HG03135 (cell line): Measurements from ENCODE around the gene CCDC12.

Source experiments
- ATAC-seq: cut with Tn5 transposase; IDR thresholded peaks from one replicate; pipeline ENCODE4 v1.9.1; 2021; ENCODE audit warnings: mild to moderate bottlenecking, moderate library complexity; ENCODE audit not compliant: unreplicated experiment

CCDC12 gene

DNA sequence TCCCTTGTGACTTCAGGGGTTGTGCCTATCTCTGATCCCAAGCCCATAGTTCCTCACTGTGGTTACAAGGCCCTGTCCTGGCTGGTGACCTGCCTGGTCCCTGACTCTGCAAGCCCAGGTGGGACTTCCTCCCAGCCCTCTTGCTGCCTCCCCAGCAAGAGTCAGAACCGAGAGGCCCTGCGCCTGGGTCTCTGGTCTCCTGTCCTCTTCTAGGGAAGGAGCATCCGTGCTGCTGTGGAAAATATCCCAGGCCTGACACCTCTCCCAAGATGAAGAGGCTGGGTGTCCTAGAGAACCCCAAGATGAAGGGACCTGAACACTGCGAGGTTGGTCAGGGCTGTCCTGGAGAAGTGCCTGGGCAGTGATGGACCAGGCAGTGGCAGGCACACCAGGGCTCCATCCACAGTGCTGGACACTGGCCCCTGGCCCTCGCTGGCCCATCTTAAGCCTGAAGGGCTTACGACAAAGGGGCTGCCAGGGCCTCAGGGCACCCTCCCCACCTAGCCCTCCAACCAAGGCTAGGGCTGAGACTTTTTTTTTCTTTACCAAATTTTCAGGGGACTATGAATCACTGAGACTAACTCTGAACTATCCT lies 66.3 kb downstream of the CCDC12 start:
- ATAC-seq: no peak

- no peak for ATAC-seq
Observed at GRCh38 chr3:46909535-46910161, 66.9 kb downstream of the CCDC12 start.

- ATAC-seq: no peak
Observed at GRCh38 chr3:46908986-46909534, 67.5 kb downstream of the CCDC12 start.

DNA sequence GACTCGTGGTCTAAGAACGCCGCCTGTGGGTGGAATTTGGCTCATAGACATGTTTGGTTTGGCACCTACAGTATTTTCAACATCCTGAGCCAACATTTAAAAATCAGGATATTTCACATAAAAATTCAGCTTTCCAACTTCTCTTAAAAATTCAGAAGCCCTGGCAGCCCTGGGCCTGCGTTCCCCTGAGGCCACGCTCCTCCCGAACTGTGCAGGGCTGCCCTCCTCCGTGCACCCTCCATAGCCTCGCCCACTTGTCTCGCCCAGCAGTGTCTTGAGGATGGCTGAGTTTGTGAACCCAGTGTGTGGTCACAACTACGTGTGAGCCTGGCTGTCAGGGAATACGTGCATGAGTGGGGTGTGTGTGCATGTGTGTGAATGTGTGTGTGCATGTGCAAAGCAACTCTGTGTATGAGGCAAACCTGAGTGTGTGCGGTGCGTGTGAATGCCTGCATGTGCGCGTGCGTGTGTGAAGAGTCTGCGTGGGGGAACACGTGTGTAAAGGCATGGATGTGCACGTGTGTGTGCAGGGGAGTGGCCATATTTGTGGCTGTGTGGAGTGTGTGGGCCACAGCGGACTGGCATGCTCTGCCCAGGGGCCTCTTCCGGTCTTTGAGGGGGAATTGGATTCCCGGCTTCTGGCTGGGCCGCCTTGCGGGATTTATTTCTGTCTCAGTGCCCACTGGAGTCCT lies 68.1 kb downstream of the CCDC12 start:
- ATAC-seq: no peak

DNA sequence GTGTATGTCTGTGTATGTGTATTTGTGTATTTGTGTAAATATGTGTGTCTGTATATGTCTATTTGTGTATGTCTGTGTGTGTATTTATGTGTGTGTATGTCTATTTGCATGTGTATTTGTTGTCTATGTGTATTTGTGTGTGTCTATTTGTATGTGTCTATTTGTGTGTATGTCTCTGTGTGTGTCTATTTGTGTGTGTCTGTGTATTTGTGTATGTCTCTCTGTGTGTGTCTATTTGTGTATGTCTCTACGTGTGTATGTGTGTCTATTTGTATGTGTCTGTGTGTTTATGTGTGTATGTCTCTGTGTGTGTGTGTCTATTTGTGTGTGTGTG lies 68.6 kb downstream of the CCDC12 start:
- no peak for ATAC-seq

GRCh38 chr3:46907271-46907670 lies 69.3 kb downstream of the CCDC12 start:
- ATAC-seq: no peak

DNA sequence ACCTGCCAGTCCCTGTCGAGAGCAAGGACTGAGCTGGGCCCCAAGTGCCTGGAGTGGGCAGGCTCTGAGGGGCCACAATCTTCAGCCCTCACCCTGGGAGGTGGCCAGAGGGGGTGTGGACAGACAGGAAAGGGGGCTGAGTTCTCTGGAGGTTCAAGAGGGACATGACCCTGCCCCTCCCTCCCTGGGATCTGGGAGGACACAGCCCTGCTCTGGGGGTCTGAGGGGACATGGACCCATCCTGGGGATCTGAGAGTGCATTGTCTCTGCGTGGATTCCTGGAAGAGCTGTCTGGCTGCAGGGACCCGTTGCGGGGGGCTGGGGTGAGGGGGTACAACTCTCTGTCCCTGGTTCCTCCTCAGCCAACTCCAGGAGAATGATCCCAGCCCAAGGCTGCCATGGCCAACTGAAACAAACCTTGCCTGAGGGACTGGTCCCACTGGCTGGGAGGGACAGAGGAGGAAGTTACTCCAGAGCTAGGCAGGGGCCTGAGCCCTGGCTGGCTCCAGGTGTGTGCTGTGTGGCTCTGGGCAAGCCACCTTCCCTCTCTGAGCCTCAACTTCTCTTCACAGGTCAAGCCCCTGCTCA lies 70.0 kb downstream of the CCDC12 start:
- ATAC-seq: no peak

DNA sequence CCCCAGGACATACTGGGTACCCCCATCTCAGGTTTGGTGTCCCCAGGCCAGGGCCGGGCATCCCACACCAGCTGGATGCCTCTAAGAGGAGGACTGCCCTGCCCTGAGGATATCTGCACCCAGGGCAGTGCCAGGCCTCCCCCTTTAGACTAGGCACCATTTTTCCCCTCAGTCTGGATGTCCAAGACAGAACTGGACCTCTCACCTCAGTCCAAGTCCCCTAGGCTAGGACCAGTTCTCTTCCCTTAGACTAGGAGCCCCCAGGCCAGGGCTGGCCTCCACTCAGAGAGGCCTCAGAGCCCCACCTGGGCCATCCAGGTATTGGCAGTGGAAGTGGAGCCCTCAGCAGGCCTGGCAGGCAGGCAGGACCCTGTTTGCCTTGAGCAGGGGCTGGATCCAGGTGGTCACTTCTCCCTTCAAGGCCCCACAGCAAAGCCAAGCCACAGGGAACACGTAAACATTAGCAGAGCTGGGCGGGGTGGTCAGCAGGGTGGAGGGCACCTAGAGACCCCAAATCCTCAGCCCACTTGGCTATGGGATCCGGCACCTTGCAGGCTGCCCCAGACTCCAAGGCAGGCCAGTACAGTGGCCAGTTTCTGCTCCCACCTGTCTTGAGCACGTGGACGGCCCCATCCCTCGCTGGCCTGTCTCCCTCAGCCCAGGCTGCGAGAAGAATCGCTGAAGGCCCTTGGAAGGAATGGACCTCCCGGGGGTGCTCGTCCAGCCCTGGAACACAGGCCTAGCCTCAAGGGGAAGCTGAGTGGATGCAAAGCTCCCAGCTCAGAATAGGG lies 70.7 kb downstream of the CCDC12 start:
- no peak for ATAC-seq

GRCh38 chr3:46905213-46905560 lies 71.4 kb downstream of the CCDC12 start:
- ATAC-seq: no peak

GRCh38 chr3:46904303-46905212 lies 72.0 kb downstream of the CCDC12 start:
- no peak for ATAC-seq

DNA sequence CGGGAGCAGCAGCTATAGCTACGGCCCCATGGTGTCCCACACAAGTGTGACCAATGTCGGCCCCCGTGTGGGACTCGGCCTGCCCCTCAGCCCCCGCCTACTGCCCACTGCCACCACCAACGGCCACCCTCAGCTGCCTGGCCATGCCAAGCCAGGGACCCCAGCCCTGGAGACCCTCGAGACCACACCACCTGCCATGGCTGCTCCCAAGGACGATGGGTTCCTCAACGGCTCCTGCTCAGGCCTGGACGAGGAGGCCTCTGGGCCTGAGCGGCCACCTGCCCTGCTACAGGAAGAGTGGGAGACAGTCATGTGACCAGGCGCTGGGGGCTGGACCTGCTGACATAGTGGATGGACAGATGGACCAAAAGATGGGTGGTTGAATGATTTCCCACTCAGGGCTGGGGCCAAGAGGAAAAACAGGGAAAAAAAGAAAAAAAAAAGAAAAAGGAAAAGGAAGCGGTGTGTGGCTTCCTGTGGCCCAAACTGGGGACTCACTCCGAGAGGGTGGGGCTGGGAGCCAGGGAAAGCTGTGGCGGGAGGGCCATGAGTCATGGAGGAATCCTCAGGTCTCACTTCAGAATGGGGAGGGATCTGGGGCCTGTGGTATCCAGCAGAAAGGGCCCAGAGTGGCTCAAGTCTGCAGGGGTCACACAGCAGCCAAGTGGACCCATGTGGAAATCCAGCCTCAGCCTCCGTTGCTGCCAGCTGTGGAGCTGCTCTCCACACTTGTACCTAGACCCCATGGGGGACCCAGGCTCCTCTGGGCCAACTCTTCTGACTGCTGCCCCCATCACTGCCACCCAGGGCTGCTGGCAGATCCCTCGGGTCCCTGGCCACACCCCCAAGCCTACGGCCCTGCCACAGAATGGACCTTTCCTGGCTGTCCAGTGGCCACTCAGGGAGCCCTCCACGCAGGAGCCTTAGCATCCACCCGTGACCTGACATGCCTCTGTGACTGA lies 72.9 kb downstream of the CCDC12 start:
- ATAC-seq: no peak

DNA sequence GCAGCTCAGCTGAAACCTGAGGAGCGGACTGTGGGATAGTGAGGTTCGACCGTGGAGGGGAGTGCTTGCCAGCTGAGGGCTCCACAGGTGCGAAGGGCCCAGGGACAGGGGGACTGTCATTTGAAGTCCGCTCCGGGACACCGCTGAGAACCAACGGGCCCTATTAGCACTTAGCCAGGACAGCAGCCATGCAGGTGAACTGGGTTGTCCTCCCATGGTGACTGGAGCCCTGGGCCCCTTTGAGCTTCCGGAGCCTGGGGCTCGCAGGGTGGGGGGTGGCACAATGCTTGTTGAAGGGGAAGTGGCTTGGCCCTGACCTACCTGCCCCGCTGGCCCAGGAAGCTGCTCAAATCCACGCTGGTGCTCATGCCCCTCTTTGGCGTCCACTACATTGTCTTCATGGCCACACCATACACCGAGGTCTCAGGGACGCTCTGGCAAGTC lies 74.3 kb downstream of the CCDC12 start:
- ATAC-seq: no peak

GRCh38 chr3:46901591-46902187 lies 74.9 kb downstream of the CCDC12 start:
- no peak for ATAC-seq

DNA sequence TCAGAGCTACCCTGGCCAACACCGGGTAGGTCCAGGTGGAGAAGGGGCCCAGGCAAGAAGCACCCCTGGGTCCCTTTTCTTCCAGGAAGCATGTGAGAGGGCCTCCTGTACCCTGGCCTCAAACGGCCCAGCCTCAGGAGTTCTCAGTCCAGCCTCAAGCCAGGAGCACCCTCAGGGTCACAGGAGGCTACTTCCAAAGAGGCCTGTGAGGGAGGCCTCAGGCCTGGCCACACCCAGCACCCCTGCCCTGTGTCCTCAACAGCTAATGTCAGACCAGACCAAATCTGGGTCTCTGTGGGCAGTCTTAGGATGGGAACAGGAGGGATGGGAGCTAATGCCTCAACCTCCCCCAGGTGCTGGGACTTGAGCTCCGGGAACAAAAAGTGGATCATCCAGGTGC lies 75.5 kb downstream of the CCDC12 start:
- no peak for ATAC-seq

GRCh38 chr3:46900356-46900755 lies 76.2 kb downstream of the CCDC12 start:
- no peak for ATAC-seq

- no peak for ATAC-seq
Observed at GRCh38 chr3:46900007-46900292, 76.6 kb downstream of the CCDC12 start.

DNA sequence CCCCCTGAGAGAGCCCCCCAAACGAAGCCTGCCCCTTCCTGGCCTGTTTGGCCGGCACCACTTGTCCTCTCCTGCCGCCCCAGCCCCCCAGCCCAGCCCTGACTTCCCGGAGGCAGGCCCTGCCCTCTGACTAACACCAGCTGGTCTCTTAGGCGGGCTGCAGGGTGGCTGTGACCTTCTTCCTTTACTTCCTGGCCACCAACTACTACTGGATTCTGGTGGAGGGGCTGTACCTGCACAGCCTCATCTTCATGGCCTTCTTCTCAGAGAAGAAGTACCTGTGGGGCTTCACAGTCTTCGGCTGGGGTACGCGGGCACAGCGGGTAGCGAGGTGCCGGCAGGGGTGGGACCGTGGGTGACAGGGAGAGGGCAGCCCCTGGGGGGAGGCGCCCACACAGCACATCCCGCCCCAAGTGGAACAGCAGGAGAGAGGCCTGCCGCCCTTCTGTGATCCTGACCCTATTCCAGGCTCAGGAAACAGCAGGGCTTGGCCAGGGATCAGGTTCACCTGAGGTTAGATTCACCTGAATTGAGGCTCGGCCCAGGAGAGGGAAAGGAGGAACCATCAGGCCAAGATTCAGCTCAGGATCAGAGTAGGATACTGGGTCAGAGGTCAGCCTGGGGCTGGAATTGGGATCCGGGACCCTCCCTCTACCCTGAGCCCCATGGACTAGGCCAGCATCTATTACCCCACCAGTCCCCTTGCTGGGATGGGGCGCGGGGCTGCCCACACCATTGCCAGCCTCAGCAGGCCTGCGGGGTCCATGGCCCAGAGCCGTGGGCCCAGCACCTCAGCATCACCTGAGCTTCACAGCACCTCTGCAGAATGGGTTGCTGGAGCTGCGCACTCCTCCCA lies 77.2 kb downstream of the CCDC12 start:
- no peak for ATAC-seq
